Testis (tissue), 2 donors: Measurements from ENCODE around the gene GOLGA6L10.
"Not testable (repeated sequence)": the region's sequence is repeated elsewhere in the genome, so short reads cannot be mapped to it uniquely, and the experiment has no call there.

Experiments
- CTCF ChIP-seq, 3 experiments: fragments of 450-650 bp in 2 of 3; fragments of 200-600 bp in 1 of 3; sonication (generic) in 1 of 3; IDR thresholded peaks; one replicate each; pipeline ENCODE4 v1.5.1; 2016 to 2019; ENCODE audit warnings: antibody characterized with exemption in 3 of 3, mild to moderate bottlenecking in 2 of 3, moderate library complexity in 1 of 3
- POLR2A ChIP-seq: fragments of 450-650 bp; IDR thresholded peaks from one replicate; pipeline ENCODE4 v1.6.1; 2017; ENCODE audit warnings: antibody characterized with exemption, mild to moderate bottlenecking, moderate library complexity

DNA sequence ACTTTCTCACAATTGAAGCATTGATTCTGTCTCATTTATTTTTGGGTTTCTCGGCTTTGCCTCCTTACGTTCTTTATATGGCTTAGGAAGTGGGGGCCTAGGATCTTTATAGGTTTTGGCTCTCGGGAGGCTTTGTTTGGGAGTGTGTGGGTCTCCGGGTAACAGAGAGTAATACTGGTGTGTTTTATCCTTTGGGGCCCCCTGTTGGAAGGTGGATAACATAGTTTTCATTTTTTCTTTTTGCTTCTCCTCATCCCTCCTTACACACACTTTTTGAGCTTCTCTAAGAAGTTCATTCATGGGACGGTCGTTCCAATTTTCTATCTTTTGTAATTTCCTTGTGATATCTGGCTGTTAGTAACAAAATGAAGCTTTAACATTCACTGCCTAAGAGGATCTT lies 30.3 kb upstream of the GOLGA6L10 start:
- not testable (repeated sequence) for TF ChIP-seq CTCF (IDR thresholded peaks at IDR 0.05); POLR2A
